HG03064 (cell line): ENCODE results near the gene DISP3.

Experiments used
- ATAC-seq: cut with Tn5 transposase; IDR thresholded peaks from one replicate; pipeline ENCODE4 v1.9.1; 2021; ENCODE audit warnings: low read depth; ENCODE audit not compliant: unreplicated experiment

DISP3 gene

GRCh38 chr1:11539850-11540772, 61.2 kb downstream of the DISP3 start:
- ATAC-seq = no peak

DNA sequence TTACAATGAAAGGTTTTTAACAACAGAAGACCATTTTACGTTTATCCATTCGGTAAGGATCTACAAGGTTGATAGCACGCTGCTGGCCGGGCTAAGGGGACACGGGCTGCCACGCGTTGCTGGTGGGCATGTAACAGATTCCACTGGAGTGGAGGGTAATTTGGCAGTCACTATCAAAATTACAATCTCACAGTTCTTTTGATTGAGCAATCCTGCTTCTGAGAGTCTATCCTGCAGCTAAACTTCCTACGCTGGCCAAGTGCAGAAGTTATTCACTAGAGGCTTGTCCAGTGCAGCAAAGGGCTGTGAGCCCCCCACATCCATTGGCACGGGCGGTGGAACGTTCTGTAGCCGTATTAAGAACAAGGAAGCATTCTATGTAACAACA, 61.8 kb downstream of the DISP3 start:
- ATAC-seq = no peak

GRCh38 chr1:11541236-11541635, 62.3 kb downstream of the DISP3 start:
- ATAC-seq = no peak

- ATAC-seq = no peak
Observed at GRCh38 chr1:11541956-11542355, 63.0 kb downstream of the DISP3 start.

- no peak for ATAC-seq
Observed at GRCh38 chr1:11543392-11543791, 64.4 kb downstream of the DISP3 start.

- no peak for ATAC-seq
Observed at GRCh38 chr1:11543796-11544195, 64.8 kb downstream of the DISP3 start.

DNA sequence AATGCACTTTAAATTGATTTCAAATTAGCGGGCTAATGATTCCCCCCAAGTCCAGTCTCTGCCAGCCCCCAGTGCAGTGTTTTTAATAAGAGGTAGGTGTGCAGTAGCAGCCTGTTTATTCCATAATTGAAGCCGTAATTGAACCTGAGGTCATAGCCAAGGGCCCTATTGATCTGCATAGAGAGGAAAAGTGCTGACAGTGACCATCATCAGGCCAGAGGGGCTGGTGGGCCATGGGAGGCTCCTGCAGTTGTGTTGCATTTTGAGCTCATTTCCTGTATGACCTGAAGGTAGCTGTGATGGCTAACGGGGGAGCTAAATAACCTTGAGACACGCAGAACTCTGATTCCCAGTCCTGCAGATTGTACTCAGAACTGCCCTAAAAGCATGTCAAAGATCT, 67.5 kb downstream of the DISP3 start:
- ATAC-seq = no peak

DNA sequence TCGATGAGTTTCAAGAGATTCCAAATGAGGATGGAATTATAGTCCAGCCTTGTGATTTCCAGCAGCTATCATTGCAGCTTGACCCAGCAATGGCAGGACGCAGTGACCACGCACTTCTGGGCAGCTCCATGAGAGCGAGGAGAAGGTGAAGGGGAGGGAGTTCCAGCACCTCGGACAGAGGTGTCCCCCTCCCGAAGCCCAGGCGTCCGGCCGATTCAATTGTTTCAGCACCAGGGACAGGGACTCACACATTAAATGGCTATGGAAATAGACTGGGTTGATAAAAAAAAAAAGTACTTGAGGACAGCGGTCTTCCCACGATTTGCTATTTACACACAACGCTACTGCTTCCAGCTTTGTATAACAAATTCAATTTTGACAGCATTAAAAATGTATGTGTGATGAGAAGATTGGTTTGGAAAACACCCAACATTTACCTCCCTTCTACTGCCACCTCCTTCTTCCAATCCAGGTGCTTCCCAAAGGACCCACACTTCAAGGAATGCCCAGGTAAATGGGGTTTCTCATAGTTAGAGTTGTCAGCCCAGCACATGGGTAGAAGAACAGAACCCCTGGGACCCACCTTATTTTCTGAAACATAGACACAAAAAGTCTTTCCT, 71.8 kb downstream of the DISP3 start:
- ATAC-seq = no peak

- ATAC-seq = no peak
Observed at GRCh38 chr1:11558276-11558675, 79.3 kb downstream of the DISP3 start.

GRCh38 chr1:11558871-11559590, 80.1 kb downstream of the DISP3 start:
- ATAC-seq = no peak

DNA sequence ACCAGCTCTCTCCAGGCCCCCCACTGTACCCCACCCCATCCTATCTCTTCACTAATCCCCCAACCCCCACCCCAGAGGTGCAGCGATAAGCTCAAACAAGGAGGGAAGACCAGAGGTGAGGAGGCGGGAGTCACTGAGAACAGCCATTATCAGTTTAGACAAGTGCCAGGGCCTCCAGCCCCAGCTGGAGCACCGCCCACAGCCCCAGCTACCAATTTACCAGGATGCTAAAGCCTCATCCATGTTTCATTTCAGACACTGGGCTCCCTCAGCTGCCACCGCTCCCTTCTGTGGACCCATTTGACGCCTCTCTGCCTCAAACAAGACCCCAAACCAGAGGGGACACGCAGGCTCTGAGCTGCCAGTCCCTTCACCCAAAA, 80.6 kb downstream of the DISP3 start:
- ATAC-seq = no peak

GRCh38 chr1:11560061-11560460, 81.1 kb downstream of the DISP3 start:
- ATAC-seq = no peak

DNA sequence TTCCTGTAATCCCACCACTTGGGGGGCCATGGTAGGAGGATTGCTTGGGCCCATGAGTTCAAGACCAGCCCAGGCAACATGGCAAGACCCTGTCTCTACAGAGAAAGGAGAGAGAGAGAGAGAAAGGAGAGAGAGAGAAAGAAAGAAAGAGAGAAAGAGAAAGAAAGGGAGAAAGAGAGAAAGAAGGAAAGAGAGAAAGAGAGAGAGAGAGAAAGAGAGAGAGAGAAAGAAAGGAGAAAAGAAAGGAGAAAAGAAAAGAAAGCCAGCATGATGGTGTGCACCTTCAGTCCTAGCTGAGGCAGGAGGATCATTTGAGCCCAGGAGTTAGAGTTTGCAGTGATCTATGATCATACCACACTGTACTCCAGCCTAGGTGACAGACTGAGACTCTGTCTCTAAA, 82.8 kb downstream of the DISP3 start:
- ATAC-seq = no peak

- ATAC-seq = no peak
Observed at GRCh38 chr1:11562664-11563063, 83.7 kb downstream of the DISP3 start.

- no peak for ATAC-seq
Observed at GRCh38 chr1:11563560-11564069, 84.7 kb downstream of the DISP3 start.

- no peak for ATAC-seq
Observed at GRCh38 chr1:11564237-11564636, 85.3 kb downstream of the DISP3 start.

DNA sequence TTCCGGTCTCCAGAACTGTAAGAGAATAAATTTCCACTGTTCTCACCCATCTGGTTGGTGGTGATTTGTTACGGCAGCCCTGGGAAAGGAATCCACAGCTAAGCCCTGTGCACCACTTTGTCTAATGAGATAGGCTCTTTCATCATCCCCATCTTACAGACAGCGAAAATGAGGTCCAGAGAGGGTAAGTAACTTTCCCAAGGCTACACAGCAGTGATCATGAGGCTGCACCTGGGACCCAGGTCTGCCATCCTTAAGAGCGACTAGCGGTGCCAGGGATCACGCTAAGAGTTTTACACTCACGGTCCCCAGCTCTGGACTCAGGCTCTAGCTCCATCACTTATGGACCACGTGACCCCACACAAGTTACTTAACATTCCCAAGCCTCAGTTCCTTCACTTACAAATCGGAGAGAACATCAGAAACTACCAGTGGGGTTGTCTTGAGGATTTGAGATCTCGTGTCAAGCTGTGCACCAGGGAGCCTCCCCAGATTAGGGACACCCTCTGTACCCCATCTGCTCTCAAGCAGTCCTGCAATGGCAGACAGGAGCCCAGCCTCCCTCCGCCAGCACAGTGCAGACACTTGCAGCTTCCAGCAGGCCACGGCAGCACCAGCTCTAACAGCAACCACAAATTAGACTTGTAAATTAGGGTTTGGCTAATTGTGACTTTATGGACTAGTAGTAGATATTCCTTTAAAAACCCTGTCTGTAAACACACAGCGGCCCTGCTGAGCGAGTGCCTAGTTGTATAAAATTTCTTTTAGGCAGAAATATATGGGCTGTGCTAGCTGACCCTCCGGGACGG, 87.3 kb downstream of the DISP3 start:
- ATAC-seq = no peak

GRCh38 chr1:11567244-11568065, 88.5 kb downstream of the DISP3 start:
- no peak for ATAC-seq

DNA sequence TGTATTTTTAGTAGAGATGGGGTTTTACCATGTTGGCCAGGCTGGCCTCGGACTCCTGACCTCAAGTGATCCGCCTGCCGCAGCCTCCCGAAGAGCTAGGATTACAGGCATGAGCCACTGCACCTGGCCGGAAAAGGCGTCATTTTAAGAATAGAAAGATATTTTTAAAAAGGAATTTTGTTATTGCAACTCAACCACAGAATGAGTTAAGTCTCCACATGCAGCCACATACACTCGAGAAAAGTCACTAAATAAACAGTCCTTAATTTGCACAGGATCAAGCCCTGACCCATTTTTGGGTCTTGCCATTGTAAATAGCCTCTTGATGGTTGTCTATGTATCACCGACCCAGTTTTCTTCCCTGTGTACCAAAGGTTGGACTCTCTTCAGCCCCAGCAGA, 89.7 kb downstream of the DISP3 start:
- ATAC-seq = no peak

- no peak for ATAC-seq
Observed at GRCh38 chr1:11569551-11569950, 90.6 kb downstream of the DISP3 start.
